NCI-H2227 (cell line): ENCODE results near the gene WDFY4.

ENCODE experiments used
- DNase-seq: peaks from one replicate; lab custom pipeline; 2025; ENCODE audit not compliant: unreplicated experiment; lab: John Stamatoyannopoulos, UW

The WDFY4 gene

GRCh38 chr10:49001870-49002672 lies 317.4 kb downstream of the WDFY4 start:
- DNase-seq = peak; percentile 39

- no peak for DNase-seq
Observed at GRCh38 chr10:49005270-49005669, 320.6 kb downstream of the WDFY4 start.

GRCh38 chr10:49007129-49007528 lies 322.5 kb downstream of the WDFY4 start:
- no peak for DNase-seq

DNA sequence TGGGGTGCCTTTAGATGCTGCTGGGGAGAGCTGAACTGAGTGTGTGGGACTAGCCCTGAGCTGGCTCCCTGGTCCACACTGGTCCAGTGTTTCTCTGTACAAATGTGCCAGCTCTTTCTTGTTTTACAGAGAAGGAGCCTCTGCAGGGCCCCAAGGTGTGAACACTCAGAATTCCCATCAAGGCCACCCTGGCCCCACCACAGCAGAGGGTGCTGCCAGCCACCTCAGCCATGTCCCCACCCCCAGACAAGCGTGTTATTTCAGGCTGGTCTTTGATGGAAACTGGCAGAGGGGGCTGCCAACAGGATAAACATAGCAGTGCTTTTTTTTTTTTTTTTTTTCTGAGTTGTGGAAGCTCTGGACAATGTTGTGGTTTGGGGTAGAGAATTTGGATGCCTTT lies 323.4 kb downstream of the WDFY4 start:
- DNase-seq = no peak

DNA sequence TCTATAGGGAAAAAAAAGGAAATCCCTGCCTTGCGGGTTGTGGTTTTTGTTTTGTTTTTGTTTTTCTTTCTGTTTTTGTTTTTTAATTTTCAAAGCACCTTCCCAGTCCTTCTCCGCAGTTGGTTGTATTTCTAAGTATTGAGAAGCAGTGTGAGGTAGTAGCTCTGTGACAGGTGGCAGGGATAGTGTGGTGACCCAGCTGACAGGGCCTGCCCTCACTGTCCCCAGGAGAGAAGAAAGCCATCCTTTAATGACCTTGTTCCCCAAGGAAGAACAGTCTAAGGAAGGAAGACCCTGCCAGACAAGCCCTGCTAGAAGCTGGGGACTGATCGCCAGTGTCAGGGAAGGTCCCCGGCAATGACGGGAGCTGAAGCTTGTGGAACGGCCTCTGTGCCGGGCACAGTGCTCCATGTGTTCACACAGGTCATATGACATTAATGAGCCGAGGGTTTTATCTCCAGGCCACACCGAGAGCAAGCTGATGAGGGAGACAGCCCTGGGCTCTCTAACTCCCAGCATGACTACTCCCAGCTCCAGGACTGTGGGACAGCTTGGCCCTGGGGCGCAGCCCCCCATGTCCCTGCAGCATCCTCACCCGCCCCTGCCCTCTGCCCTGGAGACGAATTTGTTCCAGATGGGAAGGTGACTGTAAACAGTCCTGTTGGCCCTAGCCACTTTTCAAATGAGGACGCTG lies 324.0 kb downstream of the WDFY4 start:
- DNase-seq = no peak

DNA sequence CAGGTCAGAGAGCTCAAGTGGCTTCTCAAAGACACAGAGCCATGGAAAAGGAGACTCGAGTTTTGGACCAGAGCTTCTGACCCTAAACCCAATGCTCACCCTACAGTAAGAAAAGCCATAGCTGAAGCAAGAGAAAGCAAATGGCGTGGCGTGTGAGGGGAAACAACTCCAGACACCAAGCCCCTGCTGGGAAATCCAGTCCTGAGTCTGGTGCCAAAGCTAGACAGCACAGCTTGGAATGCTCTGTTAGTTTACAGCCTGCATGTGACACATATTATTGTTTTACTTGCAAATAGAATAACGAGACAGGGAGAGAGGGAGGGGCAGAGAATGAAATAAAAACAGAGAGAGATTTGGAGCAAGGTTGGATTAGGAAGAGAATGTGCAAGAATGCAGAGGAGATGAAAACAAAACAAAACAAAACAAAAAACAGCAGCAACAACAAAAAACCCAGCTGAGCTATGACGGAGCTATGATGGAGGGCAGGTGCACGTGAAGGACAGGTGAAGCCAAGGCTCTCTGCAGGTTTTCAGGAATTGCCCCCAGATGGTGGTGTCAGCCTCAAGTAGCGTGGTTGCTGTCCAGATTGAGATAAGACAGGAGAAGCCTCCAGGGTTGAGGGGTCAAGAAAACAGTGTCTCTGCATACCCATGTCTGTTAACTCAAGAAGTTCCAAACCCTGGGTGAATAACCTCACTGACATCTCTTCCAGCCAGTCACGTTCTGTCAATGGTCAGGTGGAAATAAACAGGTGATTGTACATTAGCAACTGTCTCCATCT lies 324.7 kb downstream of the WDFY4 start:
- no peak for DNase-seq

GRCh38 chr10:49010295-49010694 lies 325.6 kb downstream of the WDFY4 start:
- no peak for DNase-seq

DNA sequence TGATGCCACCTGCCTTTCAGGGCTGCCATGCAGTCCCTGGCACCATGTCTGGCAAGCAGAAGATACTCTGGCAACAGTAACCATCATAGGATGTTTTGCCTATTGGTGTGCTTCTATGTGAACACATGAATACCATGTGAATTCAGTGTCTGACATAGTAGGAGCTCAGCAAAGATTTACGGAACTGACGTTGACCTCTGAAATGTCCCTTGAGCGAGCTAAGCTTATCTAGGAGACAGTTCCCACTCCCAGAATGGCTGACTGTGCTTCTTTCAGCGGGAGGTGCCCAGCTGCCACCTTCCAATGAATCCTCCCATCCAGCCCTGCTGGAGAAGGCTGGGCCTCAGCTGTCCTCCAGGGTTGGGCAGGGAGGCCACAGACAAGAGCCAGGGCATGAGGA lies 326.2 kb downstream of the WDFY4 start:
- DNase-seq = no peak

DNA sequence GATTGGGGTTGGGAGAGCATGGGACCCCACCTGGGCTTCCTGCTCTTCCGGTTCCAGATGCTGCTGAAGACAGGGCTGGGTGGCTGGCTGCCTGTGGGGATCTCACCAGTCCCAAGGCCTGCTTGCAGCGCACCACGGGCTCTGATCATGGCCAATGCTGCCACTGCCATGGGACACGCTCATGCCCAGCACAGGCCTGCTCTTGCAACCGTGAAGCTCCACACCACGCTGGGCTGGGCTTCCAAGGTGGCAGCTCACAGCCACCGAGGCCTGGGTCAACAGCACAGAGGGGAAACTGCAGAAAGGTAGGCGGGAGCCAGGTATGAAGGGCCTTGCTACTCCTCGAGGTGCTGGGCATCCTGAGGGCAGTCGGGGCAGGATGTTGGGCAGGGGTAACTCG lies 327.1 kb downstream of the WDFY4 start:
- DNase-seq = no peak

- DNase-seq = no peak
Observed at GRCh38 chr10:49012603-49013002, 327.9 kb downstream of the WDFY4 start.

GRCh38 chr10:49015700-49016099 lies 331.0 kb downstream of the WDFY4 start:
- no peak for DNase-seq

DNA sequence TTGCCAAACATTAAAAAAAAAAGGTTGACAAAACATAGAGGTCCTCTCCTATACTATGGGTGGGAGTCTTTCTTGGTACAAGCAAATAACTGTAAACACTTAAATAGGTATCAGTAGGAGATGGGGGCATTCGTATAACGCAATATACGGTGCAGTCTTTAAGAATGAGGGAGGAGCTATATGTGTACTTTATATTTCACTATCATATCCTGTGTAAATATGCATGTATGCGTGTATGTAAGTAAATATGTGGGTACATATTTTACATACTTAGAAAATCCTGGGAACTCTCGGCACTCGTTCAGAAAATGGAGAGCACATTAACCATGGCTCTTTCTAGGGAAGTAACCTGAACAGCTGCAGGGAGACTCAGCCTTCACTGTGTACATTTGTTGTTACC lies 337.0 kb downstream of the WDFY4 start:
- no peak for DNase-seq

- no peak for DNase-seq
Observed at GRCh38 chr10:49023071-49023470, 338.4 kb downstream of the WDFY4 start.

- no peak for DNase-seq
Observed at GRCh38 chr10:49023752-49024151, 339.1 kb downstream of the WDFY4 start.

- DNase-seq = no peak
Observed at GRCh38 chr10:49024484-49024883, 339.8 kb downstream of the WDFY4 start.

DNA sequence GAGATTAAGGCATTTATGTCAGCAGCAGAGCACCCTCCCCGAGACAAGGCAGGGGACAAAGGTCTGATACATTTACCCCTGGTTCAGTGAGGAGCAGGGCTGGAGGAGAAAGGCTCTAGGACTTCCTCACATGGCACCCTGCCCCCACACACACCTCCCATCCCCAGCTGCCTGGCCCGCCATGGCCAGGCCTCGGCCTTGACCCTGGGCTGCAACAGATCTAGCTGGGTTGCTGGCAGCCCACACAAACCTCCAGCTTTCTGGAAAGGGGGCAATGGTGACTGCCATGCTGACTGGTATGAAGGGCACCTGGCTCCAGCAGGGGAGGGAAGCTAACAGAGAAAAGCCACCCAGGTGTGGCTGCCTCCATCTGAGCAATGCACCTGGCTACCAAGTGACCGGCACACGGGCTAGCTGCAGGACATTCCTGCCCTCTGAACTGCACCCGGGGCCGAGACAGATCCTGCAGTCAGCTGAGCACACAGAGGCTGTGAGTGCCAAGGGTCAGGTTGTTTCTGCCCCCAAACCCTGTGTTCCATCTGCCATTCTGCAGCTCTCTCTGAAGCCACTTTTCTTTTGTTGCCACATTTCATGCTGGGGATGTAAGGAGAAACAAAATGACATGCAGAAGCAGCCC lies 340.8 kb downstream of the WDFY4 start:
- no peak for DNase-seq

- no peak for DNase-seq
Observed at GRCh38 chr10:49028639-49029038, 344.0 kb downstream of the WDFY4 start.

GRCh38 chr10:49029666-49030065 lies 345.0 kb downstream of the WDFY4 start:
- no peak for DNase-seq
